Measurements from ENCODE around the gene PIAS4.

The PIAS4 gene

GRCh38 chr19:4043401-4043800, 35.9 kb downstream of the PIAS4 start:
- DNase-seq: no peak

- DNase-seq: no peak
These were observed 36.6 kb downstream of the PIAS4 start for GRCh38 chr19:4043966-4044715.

GRCh38 chr19:4044990-4045465, 37.5 kb downstream of the PIAS4 start:
- DNase-seq: peak; percentile 66

- DNase-seq: no peak
These were observed 38.2 kb downstream of the PIAS4 start for GRCh38 chr19:4045597-4046361.

GRCh38 chr19:4046362-4046691, 38.8 kb downstream of the PIAS4 start:
- no peak for DNase-seq

- no peak for DNase-seq
These were observed 39.6 kb downstream of the PIAS4 start for GRCh38 chr19:4046946-4047683.

GRCh38 chr19:4049432-4049831, 41.9 kb downstream of the PIAS4 start:
- no peak for DNase-seq

- DNase-seq: no peak
These were observed 43.9 kb downstream of the PIAS4 start for GRCh38 chr19:4051175-4052101.

GRCh38 chr19:4052114-4052992, 44.8 kb downstream of the PIAS4 start:
- DNase-seq: no peak

- DNase-seq: no peak
These were observed 45.5 kb downstream of the PIAS4 start for GRCh38 chr19:4052993-4053422.

GRCh38 chr19:4053423-4054324, 46.1 kb downstream of the PIAS4 start:
- DNase-seq: no peak

GRCh38 chr19:4054441-4055208, 47.1 kb downstream of the PIAS4 start:
- no peak for DNase-seq

GRCh38 chr19:4055209-4055552, 47.6 kb downstream of the PIAS4 start:
- DNase-seq: no peak

GRCh38 chr19:4057931-4058692, 50.6 kb downstream of the PIAS4 start:
- DNase-seq: no peak

- peak; percentile 27 for DNase-seq
These were observed 51.3 kb downstream of the PIAS4 start for GRCh38 chr19:4058693-4059452.

GRCh38 chr19:4059453-4059871, 51.9 kb downstream of the PIAS4 start:
- no peak for DNase-seq

GRCh38 chr19:4059891-4060620, 52.5 kb downstream of the PIAS4 start:
- peak; percentile 9 for DNase-seq

All from NCI-H2171 treated with DMSO at 0.1 percent for 48 hours (cell line).